Natural killer cell (primary cell): Measurements from ENCODE around the gene CLDN9. TPM values are rescaled to one million over a fixed set of nuclear protein-coding genes. Genes with fewer than 3 reads are reported as not detected.

Source experiments
- ATAC-seq, 3 donors: fragments of 150-1000 bp in 2 of 3; fragments of 200-7000 bp in 1 of 3; cut with Tn5 transposase; 1 replicate in 1 of 3; 2 replicates in 2 of 3; pipeline ENCODE4 v1.10.0; 2021; ENCODE audit warnings: mild to moderate bottlenecking in 2 of 3, moderate library complexity in 2 of 3
- DNase-seq, 2 donors: peaks; one replicate each; pipeline versions ENCODE4 v3.0.0 to v3.0.0-alpha.2; 2013 to 2021; ENCODE audit warnings: mixed read lengths in 1 of 2
- H3K27ac ChIP-seq: one replicate; pipeline ENCODE4 v1.5.1; 2013; ENCODE audit warnings: mild to moderate bottlenecking, low read length
- H3K27me3 ChIP-seq: one replicate; pipeline ENCODE4 v1.6.1; 2013; ENCODE audit warnings: low read length; ENCODE audit not compliant: control insufficient read depth, insufficient read depth
- H3K36me3 ChIP-seq: one replicate; pipeline ENCODE4 v1.6.1; 2013; ENCODE audit warnings: low read length; ENCODE audit not compliant: control insufficient read depth, insufficient read depth
- H3K4me1 ChIP-seq: one replicate; pipeline ENCODE4 v1.6.1; 2013; ENCODE audit warnings: low read length; ENCODE audit not compliant: control insufficient read depth, insufficient read depth
- H3K4me3 ChIP-seq: one replicate; pipeline ENCODE4 v1.5.1; 2013; ENCODE audit warnings: low read length
- H3K9me3 ChIP-seq: one replicate; pipeline ENCODE4 v1.6.1; 2013; ENCODE audit warnings: low read length; ENCODE audit not compliant: control insufficient read depth, insufficient read depth
- H3K27ac Mint-ChIP-seq, 2 donors: one replicate each; pipeline ENCODE4 v1.8.0; 2022; ENCODE audit warnings: mild to moderate bottlenecking in 2 of 2, mixed read lengths in 2 of 2, moderate library complexity in 1 of 2
- H3K27me3 Mint-ChIP-seq, 2 donors: one replicate each; pipeline ENCODE4 v1.8.0; 2022; ENCODE audit warnings: low read depth in 2 of 2, mixed read lengths in 2 of 2
- H3K36me3 Mint-ChIP-seq: one replicate; pipeline ENCODE4 v1.8.0; 2022; ENCODE audit warnings: mixed read lengths
- H3K4me1 Mint-ChIP-seq, 2 donors: one replicate each; pipeline ENCODE4 v1.8.0; 2022; ENCODE audit warnings: mixed read lengths in 2 of 2
- H3K4me3 Mint-ChIP-seq: one replicate; pipeline ENCODE4 v1.8.0; 2022; ENCODE audit warnings: mild to moderate bottlenecking, moderate library complexity, mixed read lengths
- H3K9me3 Mint-ChIP-seq, 2 donors: one replicate each; pipeline ENCODE4 v1.8.0; 2022; ENCODE audit warnings: mixed read lengths in 2 of 2
- WGBS: methylation state at CpG from one replicate; pipeline ENCODE4 v1.1.7; 2013; ENCODE audit warnings: missing lambda C conversion rate; ENCODE audit not compliant: insufficient coverage; 5-methylcytosine and 5-hydroxymethylcytosine counted together
- intact Hi-C: fragments of 100-400 bp; cut with micrococcal nuclease; formaldehyde crosslinking; loops from one replicate; pipeline ENCODE4 v1.14.2; 2022
- total RNA-seq, 4 donors: library from RNA; stranded (reverse); fragments of 120-200 nt in 1 of 4; gene quantifications; one replicate each; pipeline versions ENCODE4 v1.2.3 to v1.2.4, GENCODE V29; 2013 to 2022
- TF ChIP-seq, protein P1 (sequence below): fragments of 200-600 bp; IDR thresholded peaks from one replicate; pipeline ENCODE4 v1.8.0; 2022; ENCODE audit warnings: antibody characterized with exemption

Gene CLDN9
- total RNA-seq, 3 donors from 2014 or later (not counting 1 experiment from before 2014, with no cell fraction given): 0.34 to 0.35 TPM; not detected in 1

DNA sequence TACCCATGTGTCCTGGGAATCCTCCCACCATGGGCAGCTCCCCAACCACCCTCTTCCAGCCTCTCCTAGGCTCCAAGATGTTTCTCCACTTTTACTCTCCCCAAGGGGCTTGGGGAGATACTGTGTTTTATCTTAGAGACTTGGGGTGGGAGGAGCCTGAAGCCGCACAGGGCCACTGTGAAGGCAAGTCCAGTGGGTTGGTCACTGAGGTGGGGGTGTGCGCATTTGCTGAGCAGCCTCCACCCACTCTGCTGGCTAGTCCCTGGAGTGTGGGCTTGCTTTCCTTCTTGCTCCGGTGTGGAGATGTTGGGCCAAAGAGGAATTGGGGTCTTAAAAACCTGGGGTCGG lies 4.1 kb upstream of the CLDN9 start:
- no peaks in the 10 kb centered on the region for H3K9me3 ChIP-seq
- Mint-ChIP-seq H3K27me3 (peaks cover 0 to 3% of the 10 kb centered on the region in 2 donors), H3K36me3 (no peaks in the 10 kb centered on the region), H3K4me3 (no peak overlapping the region), H3K27ac (no peak overlapping the region), H3K9me3 (no peaks in the 10 kb centered on the region), H3K4me1 (peaks cover 5 to 25% of the 10 kb centered on the region in 2 donors)
- DNase-seq (no peak), ATAC-seq (no peak)
- intact Hi-C loops: no loop called here
- H3K27ac ChIP-seq: no peak overlapping the region
- peaks cover 30% of the 10 kb centered on the region for H3K4me1 ChIP-seq
- H3K27me3 ChIP-seq: no peaks in the 10 kb centered on the region
- no peak overlapping the region for H3K4me3 ChIP-seq
- TF ChIP-seq, protein P1, sequence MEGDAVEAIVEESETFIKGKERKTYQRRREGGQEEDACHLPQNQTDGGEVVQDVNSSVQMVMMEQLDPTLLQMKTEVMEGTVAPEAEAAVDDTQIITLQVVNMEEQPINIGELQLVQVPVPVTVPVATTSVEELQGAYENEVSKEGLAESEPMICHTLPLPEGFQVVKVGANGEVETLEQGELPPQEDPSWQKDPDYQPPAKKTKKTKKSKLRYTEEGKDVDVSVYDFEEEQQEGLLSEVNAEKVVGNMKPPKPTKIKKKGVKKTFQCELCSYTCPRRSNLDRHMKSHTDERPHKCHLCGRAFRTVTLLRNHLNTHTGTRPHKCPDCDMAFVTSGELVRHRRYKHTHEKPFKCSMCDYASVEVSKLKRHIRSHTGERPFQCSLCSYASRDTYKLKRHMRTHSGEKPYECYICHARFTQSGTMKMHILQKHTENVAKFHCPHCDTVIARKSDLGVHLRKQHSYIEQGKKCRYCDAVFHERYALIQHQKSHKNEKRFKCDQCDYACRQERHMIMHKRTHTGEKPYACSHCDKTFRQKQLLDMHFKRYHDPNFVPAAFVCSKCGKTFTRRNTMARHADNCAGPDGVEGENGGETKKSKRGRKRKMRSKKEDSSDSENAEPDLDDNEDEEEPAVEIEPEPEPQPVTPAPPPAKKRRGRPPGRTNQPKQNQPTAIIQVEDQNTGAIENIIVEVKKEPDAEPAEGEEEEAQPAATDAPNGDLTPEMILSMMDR: no peak
- no peaks in the 10 kb centered on the region for H3K36me3 ChIP-seq
- WGBS: 89% methylated on average over 4 of the region's 4 CpGs

DNA sequence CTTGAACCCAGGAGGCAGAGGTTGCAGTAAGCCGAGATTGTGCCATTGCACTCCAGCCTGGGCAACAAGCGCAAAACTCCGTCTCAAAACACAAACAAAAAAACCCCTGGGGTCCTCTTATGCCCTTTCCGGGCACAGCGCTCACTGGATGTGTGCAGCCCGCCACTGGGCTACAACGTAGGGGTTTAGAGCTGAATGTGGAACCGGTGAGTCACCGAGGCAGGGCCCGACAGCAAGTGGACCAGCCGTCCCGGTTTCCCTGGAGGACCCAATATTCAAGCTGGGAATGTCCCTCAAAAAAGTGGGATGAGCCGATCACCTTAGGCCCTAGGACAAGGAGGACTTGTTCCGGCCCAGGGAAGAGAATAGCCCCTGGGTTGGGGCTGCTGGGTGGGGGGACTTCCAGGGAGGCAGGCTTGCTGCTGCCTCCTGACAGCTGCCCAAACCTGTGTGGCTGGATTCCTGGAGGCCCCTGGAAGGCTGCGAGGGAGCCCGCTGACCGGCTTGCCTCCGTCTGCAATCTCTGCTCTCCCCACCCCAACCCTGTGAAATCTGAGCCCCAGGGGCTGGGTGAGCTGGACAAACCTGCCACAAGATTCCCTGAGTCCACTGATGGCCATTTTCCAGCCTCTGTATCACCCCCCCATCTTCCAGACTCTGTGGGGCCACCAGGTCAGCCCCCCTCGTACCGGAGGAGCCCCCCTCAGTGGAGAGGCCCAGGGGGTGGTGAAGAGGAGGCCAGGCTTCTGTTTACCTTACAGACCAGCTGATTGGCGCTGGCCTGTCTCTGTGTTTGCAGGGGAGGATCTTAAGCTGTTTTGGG lies 2.9 kb upstream of the CLDN9 start:
- Mint-ChIP-seq H3K4me3 (no peak overlapping the region), H3K27me3 (peaks cover 0 to 7% of the 10 kb centered on the region in 2 donors), H3K36me3 (no peaks in the 10 kb centered on the region), H3K4me1 (peaks cover 5 to 22% of the 10 kb centered on the region in 2 donors), H3K27ac (no peak overlapping the region), H3K9me3 (no peaks in the 10 kb centered on the region)
- intact Hi-C loops: no loop called here
- DNase-seq (no peak), ATAC-seq (no peak)
- Histone ChIP-seq H3K27me3 (no peaks in the 10 kb centered on the region), H3K36me3 (no peaks in the 10 kb centered on the region), H3K4me3 (no peak overlapping the region), H3K4me1 (peaks cover 28% of the 10 kb centered on the region), H3K27ac (no peak overlapping the region), H3K9me3 (no peaks in the 10 kb centered on the region)
- WGBS: 90% methylated on average over 21 of the region's 21 CpGs
- TF ChIP-seq, protein P1: no peak

DNA sequence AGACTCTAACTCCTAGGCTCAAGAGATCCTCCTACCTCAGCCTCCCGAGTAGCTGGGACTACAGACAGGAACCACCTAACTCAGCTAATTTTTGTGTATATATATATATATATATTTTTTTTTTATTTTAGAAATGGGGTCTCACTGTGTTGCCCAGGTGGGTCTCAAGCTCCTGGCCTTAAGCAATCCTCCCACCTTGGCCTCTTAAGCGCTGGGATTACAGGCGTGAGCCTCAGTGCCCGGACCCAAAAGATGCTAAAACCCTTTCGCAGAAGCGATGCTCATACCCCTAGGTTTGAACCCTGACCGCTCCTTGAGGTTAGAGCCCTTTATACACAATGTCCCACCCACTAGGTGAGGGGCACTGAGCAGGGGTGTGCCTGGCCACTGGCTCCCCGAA lies 2.2 kb upstream of the CLDN9 start:
- TF ChIP-seq, protein P1: no peak
- peaks cover 5 to 20% of the 10 kb centered on the region in 2 donors for H3K4me1 Mint-ChIP-seq
- no peak overlapping the region for H3K27ac ChIP-seq
- no peak for ATAC-seq
- H3K4me3 ChIP-seq: no peak overlapping the region
- peaks cover 25% of the 10 kb centered on the region for H3K4me1 ChIP-seq
- H3K4me3 Mint-ChIP-seq: no peak overlapping the region
- H3K36me3 ChIP-seq: no peaks in the 10 kb centered on the region
- H3K9me3 Mint-ChIP-seq: no peaks in the 10 kb centered on the region
- 96% methylated on average over 7 of the region's 8 CpGs for WGBS
- no peaks in the 10 kb centered on the region for H3K9me3 ChIP-seq
- no peak for DNase-seq
- H3K27ac Mint-ChIP-seq: no peak overlapping the region
- H3K27me3 Mint-ChIP-seq: peaks cover 0 to 5% of the 10 kb centered on the region in 2 donors
- no peaks in the 10 kb centered on the region for H3K36me3 Mint-ChIP-seq
- intact Hi-C loops: no loop called here
- no peaks in the 10 kb centered on the region for H3K27me3 ChIP-seq

DNA sequence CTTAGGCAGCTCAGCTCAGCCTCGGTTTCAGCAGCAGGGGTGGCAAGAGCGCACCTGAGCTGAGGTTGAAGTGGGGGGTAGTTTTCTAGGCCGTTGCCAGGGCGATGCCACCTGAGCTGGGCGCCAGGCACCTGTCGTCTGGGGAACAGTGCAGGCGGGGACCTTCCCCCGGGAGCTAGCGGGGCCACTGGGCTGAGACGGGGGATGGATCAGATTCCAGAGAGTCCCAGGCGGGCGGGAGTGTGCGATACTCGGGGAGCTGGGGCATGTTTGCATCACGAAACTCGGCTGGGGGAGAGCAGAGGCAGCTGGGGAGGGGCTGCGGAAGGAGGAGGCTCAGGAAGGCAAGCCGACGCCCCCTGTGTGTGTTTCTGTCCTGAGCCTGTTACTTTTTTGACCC lies 477 bp upstream of the CLDN9 start:
- no peaks in the 10 kb centered on the region for H3K36me3 Mint-ChIP-seq
- H3K9me3 Mint-ChIP-seq: no peaks in the 10 kb centered on the region
- TF ChIP-seq, protein P1: no peak
- WGBS: 48% methylated on average over 19 of the region's 19 CpGs
- no peak overlapping the region for H3K27ac ChIP-seq
- no peak overlapping the region for H3K4me3 Mint-ChIP-seq
- peaks cover 1 to 15% of the 10 kb centered on the region in 2 donors for H3K4me1 Mint-ChIP-seq
- H3K27me3 ChIP-seq: no peaks in the 10 kb centered on the region
- H3K27ac Mint-ChIP-seq: no peak overlapping the region
- intact Hi-C loops: no loop called here
- DNase-seq: no peak
- peaks cover 19% of the 10 kb centered on the region for H3K4me1 ChIP-seq
- peaks cover 0 to 5% of the 10 kb centered on the region in 2 donors for H3K27me3 Mint-ChIP-seq
- no peak for ATAC-seq
- H3K9me3 ChIP-seq: no peaks in the 10 kb centered on the region
- no peaks in the 10 kb centered on the region for H3K36me3 ChIP-seq
- no peak overlapping the region for H3K4me3 ChIP-seq
